Measurements from ENCODE around the gene ZW10. TPM values are rescaled to one million over a fixed set of nuclear protein-coding genes. Genes with fewer than 3 reads are reported as not detected.
"Not testable (repeated sequence)": the region's sequence is repeated elsewhere in the genome, so short reads cannot be mapped to it uniquely, and the experiment has no call there.

The ZW10 gene
- total RNA-seq, 1 donor from 2014 or later = 29.2 TPM

- Mint-ChIP-seq H3K36me3 (ENCODE audit: low read depth) (peaks cover 35% of the 10 kb centered on the region), H3K4me3 (no peak overlapping the region), H3K9me3 (peaks cover 21% of the 10 kb centered on the region), H3K27me3 (ENCODE audit: low read depth) (no peaks in the 10 kb centered on the region), H3K27ac (ENCODE audit: unreplicated experiment) (no peak overlapping the region), H3K4me1 (peaks cover 31% of the 10 kb centered on the region)
- no peak for DNase-seq (ENCODE audit: low read depth, low spot score)
- no peak for TF ChIP-seq CTCF (conservative IDR thresholded peaks at IDR 0.05)
Measured at GRCh38 chr11:113722221-113722620, 51.3 kb downstream of the ZW10 start.

GRCh38 chr11:113721462-113722066 lies 51.9 kb downstream of the ZW10 start:
- no peak overlapping the region for H3K4me3 Mint-ChIP-seq
- peak overlapping the region; percentile 15 for H3K27ac Mint-ChIP-seq (ENCODE audit: unreplicated experiment)
- H3K9me3 Mint-ChIP-seq = peaks cover 21% of the 10 kb centered on the region
- no peak for TF ChIP-seq CTCF (conservative IDR thresholded peaks at IDR 0.05)
- peaks cover 35% of the 10 kb centered on the region for H3K36me3 Mint-ChIP-seq (ENCODE audit: low read depth)
- H3K4me1 Mint-ChIP-seq = peaks cover 31% of the 10 kb centered on the region
- no peaks in the 10 kb centered on the region for H3K27me3 Mint-ChIP-seq (ENCODE audit: low read depth)
- no peak for DNase-seq (ENCODE audit: low read depth, low spot score)

- peaks cover 21% of the 10 kb centered on the region for H3K9me3 Mint-ChIP-seq
- H3K4me1 Mint-ChIP-seq = peaks cover 31% of the 10 kb centered on the region
- H3K4me3 Mint-ChIP-seq; DNase-seq (ENCODE audit: low read depth, low spot score); H3K27me3 Mint-ChIP-seq (ENCODE audit: low read depth); H3K27ac Mint-ChIP-seq (ENCODE audit: unreplicated experiment): not testable (repeated sequence)
- H3K36me3 Mint-ChIP-seq (ENCODE audit: low read depth) = peaks cover 43% of the 10 kb centered on the region
Measured at GRCh38 chr11:113720478-113720877, 53.0 kb downstream of the ZW10 start.

- DNase-seq (ENCODE audit: low read depth, low spot score) = no peak
- Mint-ChIP-seq H3K4me3 (no peak overlapping the region), H3K9me3 (peaks cover 25% of the 10 kb centered on the region), H3K4me1 (no peaks in the 10 kb centered on the region), H3K36me3 (ENCODE audit: low read depth) (peaks cover 59% of the 10 kb centered on the region), H3K27me3 (ENCODE audit: low read depth) (peaks cover 2% of the 10 kb centered on the region), H3K27ac (ENCODE audit: unreplicated experiment) (peak overlapping the region; percentile 50)
- TF ChIP-seq CTCF (conservative IDR thresholded peaks at IDR 0.05) = no peak
Measured at GRCh38 chr11:113715882-113716625, 57.4 kb downstream of the ZW10 start.

- peaks cover 23% of the 10 kb centered on the region for H3K9me3 Mint-ChIP-seq
- H3K36me3 Mint-ChIP-seq (ENCODE audit: low read depth) = peaks cover 56% of the 10 kb centered on the region
- H3K4me3 Mint-ChIP-seq = no peak overlapping the region
- TF ChIP-seq CTCF (conservative IDR thresholded peaks at IDR 0.05) = no peak
- DNase-seq (ENCODE audit: low read depth, low spot score) = no peak
- H3K27ac Mint-ChIP-seq (ENCODE audit: unreplicated experiment) = no peak overlapping the region
- no peaks in the 10 kb centered on the region for H3K4me1 Mint-ChIP-seq
- H3K27me3 Mint-ChIP-seq (ENCODE audit: low read depth) = peaks cover 2% of the 10 kb centered on the region
Measured at GRCh38 chr11:113715273-113715672, 58.2 kb downstream of the ZW10 start.

GRCh38 chr11:113710989-113711388 lies 62.5 kb downstream of the ZW10 start:
- peaks cover 27% of the 10 kb centered on the region for H3K9me3 Mint-ChIP-seq
- TF ChIP-seq CTCF (conservative IDR thresholded peaks at IDR 0.05) = no peak
- peaks cover 15% of the 10 kb centered on the region for H3K4me1 Mint-ChIP-seq
- peaks cover 59% of the 10 kb centered on the region for H3K36me3 Mint-ChIP-seq (ENCODE audit: low read depth)
- no peak overlapping the region for H3K4me3 Mint-ChIP-seq
- H3K27ac Mint-ChIP-seq (ENCODE audit: unreplicated experiment) = no peak overlapping the region
- DNase-seq (ENCODE audit: low read depth, low spot score) = no peak
- peaks cover 11% of the 10 kb centered on the region for H3K27me3 Mint-ChIP-seq (ENCODE audit: low read depth)
